Activated CD4-positive, alpha-beta T cell treated with anti-CD3 and anti-CD28 coated beads, Interleukin-2, amount 50 U/mL, for 1 hour (primary cell): Measurements from ENCODE around the gene NXN.
"Not testable (repeated sequence)": the region's sequence is repeated elsewhere in the genome, so short reads cannot be mapped to it uniquely, and the experiment has no call there.

Source experiments
- DNase-seq: peaks from one replicate; pipeline ENCODE4 v3.0.0-alpha.2; 2020

NXN gene

DNA sequence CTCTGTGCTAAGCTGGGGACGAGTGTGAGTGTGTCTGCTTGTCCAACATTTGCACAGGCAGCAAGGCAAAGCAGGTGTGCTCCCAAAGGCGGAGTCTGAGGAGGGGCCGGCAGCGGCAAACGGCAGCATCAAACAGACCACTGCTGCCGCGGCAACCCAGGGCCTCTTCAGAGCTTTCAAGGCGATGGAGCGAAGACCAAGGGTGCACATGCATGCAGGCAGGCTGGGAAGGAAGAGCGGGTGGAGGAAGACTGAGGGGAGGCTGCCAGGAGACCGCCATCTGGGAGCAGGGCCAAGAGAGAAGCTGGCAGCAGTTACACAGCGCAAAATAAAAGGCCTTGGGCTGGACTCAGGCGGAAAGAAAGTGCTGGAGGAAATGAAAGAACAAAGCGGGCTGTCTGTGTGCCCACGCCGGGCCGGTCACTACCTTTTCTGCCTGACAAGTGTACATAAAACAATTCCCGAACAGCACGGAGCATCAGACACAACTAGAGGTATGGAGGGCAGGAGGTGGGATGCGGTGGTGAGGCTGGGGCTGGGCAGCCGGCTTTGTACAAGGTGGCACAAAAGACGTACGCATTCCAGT lies 25.9 kb upstream of the NXN start:
- no peak for DNase-seq

DNA sequence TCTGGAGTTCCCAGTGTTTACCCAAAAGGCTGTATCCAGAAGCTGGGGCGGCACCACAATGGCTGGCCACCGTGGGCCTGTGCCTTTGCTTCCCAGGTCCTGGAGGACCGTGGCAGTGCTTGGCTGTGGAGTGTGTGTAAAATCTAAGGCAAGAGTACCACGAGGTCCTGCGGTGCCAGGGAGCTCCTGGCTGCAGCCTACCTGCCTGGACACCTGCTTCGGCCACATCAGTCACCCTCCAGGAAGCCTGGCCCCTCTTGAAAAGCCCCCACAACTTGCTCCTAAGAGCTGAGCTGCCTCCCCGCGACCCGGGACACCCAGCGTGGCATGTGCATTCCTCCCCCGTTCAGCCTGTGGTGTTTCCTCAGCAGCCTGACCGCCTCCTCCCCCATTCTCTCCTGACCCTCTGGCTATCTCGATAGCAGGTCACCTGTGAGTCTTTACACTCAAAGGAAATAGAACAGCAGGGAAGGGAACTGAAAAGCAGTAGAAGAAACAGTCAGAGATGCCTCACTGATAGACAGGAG lies 25.3 kb upstream of the NXN start:
- DNase-seq = no peak

DNA sequence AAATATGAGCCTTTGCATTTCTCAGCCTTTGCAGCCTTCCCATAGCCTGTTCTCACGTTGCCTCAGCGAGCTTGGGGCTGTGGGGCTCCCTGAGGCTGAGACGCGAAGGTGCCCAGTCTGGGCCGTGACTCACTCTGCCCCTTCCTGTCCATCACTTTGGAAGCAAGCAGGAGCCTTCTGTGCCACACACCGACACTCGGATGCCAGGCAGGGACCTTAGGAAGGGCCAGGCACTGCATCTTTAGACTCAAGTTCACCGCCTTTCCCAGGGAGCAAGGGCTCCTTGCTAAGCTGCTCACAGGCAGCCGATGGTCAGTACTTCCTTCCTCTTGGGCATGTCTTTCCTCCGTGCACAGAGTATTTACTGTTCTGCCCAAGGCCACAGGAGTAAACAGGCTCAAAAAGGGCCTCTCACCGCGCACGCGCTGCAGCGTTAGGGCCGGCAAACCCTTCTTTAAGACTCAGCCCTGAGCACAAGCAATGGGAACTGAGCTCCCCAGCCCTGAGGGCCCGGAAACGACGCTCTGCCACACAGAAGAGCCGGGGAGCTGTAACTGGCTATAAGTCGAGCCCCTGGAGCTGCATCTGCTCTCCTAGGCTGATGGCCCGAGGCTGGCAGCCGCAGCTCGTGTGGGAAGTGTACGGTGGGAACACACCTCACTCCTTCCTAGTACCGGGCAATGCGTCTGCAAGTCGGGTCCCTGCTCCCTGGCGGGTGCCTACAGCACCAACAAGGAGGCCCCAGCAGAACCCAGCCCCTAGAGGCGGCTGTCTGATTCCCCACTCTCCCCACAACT lies 24.6 kb upstream of the NXN start:
- DNase-seq = no peak

DNA sequence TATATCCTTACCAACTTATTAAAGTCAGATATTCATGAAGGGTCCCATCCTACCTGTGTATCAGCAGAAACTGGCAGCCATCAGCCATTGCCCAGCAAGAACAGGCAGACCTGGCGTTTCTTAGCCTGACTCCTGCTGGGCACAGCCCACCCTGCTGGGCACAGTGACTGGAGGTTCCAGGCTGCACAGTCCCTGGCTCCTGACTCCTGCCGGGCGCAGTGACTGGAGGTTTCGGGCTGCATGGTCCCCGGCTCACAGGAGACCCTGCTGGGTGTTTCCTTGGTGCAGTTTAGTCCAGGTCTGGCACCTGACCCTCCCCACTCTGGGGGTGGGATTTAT lies 24.0 kb upstream of the NXN start:
- DNase-seq = no peak

DNA sequence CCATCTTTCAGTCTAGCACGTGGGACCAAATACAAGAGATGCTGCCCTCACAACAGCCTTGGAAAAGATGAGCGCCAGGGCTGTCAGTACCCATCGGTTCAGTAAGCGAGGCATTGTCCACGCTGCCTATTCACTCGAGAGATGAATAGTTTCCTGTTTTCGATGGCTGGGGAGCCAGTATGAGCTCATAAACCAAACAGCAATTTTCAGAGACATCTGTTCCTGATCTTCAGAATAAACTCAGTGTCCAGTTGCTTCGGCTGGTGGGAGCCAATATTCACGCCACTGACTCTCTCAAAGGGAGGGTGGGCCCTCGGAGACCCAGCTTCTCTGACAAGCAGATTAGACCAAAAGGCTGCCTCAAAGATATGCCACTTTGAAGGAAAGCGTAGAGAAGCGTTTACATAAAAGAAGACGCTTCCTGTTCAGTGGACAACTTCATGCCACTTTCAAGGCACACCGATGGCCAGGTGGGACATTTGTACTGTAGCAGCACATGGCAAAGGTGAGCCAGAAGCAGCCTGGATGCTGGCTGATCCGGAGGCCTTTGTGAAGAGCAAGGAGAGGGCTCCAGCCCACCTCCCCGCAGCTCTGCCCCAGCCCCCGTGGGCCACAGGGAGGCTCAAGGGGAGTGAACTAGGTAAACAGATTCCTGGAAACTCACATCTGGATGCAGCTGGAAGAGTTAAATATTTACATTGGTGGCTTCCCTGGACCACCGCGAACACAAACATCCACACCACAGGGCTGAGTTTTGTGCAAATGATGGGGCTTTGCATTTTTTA lies 23.4 kb upstream of the NXN start:
- DNase-seq = no peak

DNA sequence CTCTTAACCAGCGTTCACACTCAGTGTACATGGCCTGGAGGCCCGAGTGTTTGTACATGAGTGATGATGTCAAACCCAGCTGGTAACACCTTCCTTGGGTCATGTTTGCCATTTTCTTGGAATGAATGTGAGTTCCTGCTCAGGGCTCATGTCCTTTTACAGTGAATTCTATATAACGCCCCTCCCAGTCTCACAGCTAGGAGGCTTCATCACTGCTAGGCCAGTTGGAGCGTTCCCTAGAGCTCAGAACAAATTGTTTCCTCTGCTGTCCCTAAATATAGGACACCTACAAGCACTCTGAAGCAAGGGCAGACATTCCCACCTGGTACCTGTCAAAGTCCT lies 22.8 kb upstream of the NXN start:
- no peak for DNase-seq

DNA sequence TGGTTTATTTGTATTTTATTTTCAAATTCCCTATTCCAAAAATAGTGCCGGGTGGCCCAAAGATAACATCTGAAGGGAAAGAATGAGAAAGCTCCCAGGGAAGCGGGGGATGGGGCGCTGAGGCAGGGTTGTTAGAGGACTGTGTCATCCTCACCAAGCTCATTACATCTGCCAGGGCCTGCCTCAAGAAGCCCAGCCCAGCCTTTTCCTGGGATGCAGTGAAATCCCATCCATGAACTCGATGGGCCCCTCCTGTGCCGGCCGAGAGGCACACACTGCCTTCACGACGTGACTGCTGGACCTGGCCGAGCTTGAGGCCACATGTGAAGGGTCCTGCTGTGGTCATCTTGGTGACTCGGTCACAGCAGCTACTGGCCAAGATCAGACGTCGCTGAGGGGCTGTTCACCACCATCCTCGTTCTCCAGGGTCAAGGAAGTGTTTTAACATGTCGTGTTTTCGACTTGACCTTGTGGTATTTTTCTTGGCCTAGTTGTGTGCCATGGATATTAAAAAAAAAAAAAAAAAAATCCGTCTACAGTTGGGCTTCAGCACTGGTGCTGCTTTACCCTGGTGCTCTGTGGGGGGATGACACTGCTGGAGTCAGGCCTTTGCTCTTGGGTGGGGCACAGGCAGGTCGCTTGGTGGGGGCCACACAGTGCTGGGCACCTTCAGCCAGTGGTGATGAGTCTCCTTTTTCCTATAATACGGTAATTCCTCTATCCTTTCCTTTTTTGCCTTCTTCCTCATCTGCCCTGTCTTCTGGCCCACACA lies 22.2 kb upstream of the NXN start:
- DNase-seq = no peak

DNA sequence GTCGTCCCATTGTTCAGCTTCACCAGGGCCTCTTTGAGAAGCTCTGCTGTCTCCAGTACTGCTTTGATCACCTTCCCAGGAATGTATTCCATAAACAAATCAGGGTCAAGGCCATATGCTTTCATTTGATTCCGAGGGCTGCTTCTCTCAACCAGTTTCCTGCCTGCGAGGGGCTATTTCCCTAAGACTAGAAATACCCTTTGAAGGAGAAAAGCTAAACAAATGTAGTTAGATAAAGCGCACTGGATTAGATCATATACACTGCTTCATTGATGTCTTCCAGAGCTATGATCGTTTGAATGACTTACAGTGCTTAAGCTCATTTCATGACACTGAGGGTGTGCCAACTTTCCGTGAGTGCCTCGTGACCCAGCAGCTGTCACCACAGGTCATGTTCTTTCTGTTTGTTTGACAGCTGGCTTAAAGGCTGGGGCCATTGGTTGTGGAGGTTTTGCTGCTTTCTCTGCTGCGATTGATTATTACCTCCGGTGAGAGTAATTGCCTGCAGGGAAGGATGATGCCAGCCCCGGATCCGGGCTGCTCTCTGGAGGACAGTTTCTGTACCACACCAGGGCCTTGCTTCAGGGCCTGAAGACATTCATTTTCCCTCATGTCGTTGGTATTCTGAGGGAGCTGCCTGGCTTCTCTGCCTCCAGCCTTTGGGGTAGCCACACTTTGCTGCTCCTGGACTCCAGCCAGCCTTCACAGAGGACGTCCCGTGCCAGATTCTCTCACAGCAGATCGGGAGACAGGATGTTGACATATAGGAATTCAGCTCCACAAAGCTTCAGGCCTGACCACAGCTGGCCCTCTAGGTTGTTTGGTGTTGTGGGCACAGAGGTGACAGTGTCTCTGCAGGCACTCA lies 21.3 kb upstream of the NXN start:
- DNase-seq = no peak

DNA sequence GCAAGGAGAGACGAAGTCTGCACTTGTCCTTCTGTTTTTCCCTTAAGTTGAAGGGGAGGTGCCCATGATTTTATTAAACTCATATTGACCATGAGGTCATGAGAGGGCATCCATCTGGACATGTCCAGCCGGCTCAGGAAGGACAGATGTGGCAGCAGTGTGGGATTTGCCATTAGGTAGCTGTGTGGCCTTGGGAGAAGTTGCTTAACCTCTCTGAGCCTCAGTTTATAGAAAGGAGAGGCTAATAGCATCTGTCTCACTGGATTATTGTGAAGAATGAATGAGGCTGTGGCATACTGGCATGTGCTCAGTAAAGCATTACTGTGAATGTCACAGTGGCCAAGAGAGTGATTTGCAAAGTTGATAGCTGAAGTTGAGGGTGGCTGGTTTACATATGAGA lies 18.5 kb upstream of the NXN start:
- DNase-seq = no peak

DNA sequence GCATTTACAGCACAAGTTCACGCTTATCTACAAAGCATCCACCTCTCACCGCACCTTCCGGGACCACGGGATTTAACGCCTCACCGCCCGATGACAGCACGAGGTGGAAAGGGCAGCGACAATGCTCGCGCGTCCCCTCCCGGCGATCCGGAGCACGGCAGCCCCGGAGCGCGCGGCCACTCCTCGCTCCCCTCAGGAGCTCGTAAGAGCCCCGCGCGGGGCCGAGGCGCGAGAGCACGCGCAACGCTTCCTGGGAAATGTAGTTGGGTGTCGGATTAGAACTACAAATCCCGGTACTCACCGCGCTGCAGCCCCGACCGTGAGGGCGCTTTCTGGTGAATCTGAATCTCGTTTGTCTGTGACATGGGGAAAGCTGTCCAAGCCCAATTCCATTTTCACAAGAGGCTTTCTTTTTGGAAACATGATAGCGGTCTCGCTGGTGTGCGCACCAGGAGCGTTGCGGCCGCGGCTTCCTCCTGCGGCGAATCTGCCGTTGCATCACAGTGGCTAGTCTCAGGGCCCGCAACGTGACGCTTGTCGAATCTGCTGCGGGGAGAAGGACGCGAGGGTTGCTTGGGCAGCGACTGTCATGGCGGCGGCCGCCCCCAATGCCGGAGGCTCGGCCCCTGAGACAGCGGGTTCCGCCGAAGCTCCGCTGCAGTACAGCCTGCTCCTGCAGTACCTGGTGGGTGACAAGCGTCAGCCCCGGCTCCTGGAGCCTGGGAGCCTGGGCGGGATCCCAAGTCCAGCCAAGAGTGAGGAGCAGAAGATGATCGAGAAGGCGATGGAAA lies 17.2 kb upstream of the NXN start, which contains the start of gene TIMM22:
Gene TIMM22 (plus strand): TSS at position 576 of the 791 bp plus-strand sequence. CDS start 14 bp downstream, at position 590.
- peak; percentile 90 for DNase-seq

DNA sequence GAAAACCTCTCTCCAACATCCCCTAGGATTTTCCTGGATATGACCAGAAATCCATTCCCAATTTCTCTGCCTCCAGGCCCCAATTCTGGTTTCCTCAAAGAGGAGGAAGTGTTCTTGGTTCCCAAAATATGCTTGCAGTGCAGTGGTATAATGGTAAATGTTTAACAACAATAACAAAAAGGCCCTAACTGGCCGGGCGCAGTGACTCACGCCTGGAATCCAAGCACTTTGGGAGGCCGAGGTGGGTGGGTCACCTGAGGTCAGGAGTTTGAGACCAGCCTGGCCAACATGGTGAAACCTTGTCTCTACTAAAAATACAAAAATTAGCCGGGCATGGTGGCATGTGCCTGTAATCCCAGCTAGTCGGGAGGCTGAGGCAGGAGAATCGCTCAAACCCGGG lies 15.7 kb upstream of the NXN start:
- not testable (repeated sequence) for DNase-seq

DNA sequence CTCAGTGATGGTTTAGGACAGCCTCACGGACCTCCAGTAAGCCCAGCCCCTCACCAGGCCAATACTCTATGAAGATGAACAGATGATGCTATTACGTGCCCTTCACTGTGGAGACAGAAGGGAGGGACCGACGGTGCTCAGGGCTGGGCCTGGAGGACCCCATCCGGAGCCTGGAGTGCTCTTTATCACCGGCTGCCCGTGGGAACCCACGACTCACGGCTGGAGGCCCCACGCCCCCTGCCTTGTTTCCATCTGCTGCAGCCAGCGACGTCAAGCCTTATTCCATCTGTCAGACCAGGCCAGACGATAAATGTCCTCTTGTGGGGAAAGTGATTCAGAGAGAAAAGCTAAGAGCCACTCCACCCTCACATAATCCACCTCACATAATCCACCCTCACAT lies 13.4 kb upstream of the NXN start:
- DNase-seq = no peak

DNA sequence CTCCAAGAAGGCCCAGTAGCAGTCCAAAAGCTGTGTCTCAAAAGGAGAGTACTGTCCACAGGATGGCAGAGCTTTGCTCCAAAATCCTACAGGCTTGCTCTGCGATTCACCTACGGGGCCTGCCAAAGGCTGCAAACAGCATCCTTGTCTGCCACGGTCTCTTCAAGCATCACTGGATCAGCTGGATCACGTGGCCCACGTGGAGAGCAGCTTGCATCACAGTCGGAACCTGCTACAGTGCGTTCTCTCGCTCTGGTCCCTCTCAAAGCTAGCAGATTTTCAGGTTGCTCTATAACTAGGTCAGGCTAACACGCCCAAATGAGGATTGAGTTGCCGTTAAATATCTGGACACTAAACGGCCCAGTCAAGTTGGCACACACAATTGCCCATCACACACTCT lies 9.0 kb upstream of the NXN start:
- no peak for DNase-seq

DNA sequence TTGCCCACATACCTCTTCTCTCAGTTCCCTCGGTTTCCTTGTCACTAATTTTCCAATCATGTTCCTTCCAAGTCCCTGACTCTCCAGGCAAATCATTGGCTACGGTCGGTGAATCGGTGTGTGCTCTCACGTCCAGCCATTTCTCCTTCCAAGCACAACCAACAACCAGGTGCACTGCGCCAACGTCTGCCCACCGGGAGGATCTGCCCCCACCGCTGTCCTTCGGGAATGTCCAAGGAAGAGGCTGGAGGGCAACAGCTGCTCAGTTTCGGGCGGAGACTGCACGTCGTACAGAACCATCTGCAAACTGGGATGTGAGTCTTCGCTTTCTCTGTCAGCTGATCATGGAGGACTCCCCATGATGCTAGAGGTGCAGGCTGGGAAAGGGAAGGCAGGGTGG lies 8.4 kb upstream of the NXN start:
- no peak for DNase-seq

DNA sequence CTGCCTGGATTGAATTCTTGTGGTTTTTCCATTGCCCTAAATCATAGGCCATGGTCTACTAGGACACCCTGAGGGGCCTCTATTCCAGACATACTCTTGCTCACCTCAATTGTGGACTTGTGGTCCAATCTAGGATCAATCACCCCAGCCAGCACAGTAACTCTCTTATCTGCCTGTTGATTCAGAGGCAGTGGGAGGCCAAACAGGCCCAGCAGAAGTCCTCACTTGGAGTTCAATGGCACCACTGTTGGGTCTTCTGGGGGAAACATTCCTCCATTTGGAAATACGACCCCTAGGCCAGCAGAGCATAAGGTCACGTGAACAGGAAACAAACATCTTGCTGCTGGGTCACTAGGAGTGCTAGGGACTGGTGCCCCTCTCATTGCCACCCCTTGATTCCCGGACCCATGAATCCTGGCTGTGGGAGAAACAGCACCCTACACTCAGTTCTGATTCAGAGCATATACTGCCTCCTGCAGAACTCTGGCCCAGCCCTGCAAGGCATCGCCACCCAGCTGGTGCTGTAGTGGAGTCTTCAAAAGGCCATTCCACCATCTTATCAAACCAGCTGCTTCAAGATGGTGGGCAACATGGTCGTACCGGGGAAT lies 6.8 kb upstream of the NXN start:
- no peak for DNase-seq

DNA sequence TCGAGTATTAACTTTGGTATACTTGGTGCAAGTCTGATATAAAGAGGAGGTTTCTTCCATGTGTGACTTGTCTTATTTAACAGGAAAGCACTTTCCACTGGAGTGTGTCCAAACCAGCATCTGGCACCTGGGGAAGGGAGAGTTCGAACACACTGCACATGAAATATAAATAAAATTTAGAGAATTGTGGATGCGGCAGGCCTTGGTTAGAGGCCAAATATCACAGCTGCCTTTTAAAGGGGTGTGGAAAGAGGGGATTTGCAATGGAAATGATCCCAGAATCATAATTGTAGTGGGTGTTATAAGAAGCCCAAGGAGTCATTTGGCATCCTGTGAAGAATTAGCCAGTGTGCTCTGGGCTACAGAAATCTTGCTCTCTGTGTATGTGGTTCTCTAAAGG lies 4.3 kb upstream of the NXN start:
- DNase-seq = no peak

DNA sequence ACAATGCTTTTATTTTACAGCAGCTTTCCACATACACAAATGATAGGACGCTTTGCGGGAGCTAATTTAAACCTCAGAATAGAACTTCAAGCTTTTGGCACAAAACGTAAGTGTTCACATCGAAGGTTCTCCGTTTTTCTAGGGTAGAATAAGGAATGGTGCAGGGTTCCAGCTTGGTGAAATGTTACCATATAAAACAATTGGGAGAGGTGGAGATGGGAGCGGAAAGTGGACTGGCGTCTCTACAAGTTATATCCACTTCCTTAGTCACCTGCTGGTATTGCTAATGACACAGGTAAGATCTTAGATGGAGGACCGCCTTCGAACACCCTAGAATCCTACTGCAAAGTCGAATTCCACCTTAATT lies 1.7 kb upstream of the NXN start:
- no peak for DNase-seq

DNA sequence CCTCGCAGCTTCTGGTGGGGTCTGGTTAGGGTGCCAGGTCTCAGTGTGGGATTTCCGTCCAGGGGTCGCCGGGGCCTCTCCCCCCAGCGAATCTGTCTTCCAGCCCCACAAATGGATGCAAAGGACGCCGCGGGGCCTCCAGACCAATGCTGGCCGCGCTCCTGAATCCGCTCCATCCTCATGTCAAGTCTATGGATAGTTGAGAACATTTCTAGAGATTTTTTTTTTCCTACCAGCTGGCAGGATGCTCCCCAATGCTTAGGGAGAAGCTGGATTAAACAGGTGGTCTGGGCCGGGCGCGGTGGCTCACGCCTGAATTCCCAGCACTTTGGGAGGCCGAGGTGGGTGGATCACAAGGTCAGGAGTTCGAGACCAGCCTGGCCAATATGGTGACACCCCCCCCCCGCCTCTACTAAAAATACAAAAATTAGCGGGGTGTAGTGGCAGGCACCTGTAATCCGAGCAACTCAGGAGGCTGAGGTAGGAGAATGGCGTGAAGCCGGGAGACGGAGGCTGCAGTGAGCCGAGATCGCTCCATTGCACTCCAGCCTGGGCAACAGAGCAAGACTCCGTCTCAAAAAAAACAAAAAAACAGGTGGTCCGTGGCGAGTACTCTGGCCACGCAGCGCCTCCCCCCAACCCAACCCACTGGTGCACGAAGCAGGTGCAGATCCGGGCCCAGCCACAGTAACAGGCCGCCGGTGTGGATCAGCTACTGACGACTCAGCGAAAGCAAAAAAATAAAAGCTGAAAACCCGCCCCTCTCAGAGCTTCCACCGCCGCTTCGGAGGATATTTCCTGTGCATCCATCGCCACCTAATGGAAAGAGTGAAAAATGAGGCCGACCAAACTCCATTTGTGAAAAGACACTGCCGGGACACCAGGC lies 1.1 kb upstream of the NXN start:
- DNase-seq = peak; percentile 75

DNA sequence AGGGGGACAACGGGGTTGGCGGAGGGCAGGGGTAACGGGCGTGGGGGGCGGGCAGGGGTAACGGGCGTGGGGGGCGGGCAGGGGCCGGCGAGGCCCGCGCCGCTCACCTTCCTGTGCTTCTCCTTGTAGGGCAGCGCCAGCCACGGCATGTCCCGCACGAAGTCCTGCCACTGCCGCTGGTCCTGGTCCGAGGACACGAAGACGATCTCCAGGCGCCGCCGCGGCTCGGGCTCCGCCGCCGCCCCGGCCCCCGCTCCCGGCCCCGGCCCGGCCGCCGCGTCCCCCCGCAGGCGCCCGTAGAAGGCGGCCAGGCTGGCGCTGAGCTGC lies 401 bp downstream of the NXN start:
- DNase-seq = no peak
